Pancreas (tissue), 10 donors: ENCODE measurements around the gene FBXO7. TPM values are rescaled to one million over a fixed set of nuclear protein-coding genes. Genes with fewer than 3 reads are reported as not detected.

ENCODE experiments used
- ATAC-seq, 4 donors: fragments of 200-7000 bp; cut with Tn5 transposase; one replicate each; pipeline versions ENCODE4 v1.8.0 to v1.9.1; 2020; ENCODE audit warnings: mild to moderate bottlenecking in 4 of 4, moderate library complexity in 4 of 4
- DNase-seq, 6 donors: peaks; one replicate each; pipeline ENCODE4 v3.0.0-alpha.2; 2020
- FAIRE-seq: peaks from 2 replicates; lab custom pipeline; 2012; peaks lifted over from hg19 to GRCh38; lab: Jason Lieb, UNC
- H3K27ac ChIP-seq, 4 donors: fragments of 200-600 bp; sonication (generic); 1 replicate in 3 of 4; 2 replicates in 1 of 4; pipeline versions ENCODE4 v1.5.0 to v1.8.0; 2020
- H3K27me3 ChIP-seq, 4 donors: fragments of 200-600 bp; one replicate each; pipeline ENCODE4 v1.8.0; 2021
- H3K36me3 ChIP-seq, 3 donors: fragments of 200-600 bp; sonication (generic) in 1 of 3; one replicate each; pipeline versions ENCODE4 v1.5.0 to v1.8.0; 2020 to 2021
- H3K4me1 ChIP-seq, 3 donors: fragments of 200-600 bp; one replicate each; pipeline ENCODE4 v1.8.0; 2021
- H3K4me3 ChIP-seq, 4 donors: fragments of 200-600 bp; sonication (generic) in 2 of 4; one replicate each; pipeline versions ENCODE4 v1.5.0 to v1.8.0; 2020 to 2021
- H3K9me3 ChIP-seq, 4 donors: fragments of 200-600 bp; one replicate each; pipeline ENCODE4 v1.8.0; 2021
- CTCF ChIP-seq, 4 donors: fragments of 200-600 bp; sonication (generic) in 3 of 4; IDR thresholded peaks; one replicate each; pipeline versions ENCODE4 v1.5.0 to v1.8.0; 2021; ENCODE audit warnings: antibody characterized with exemption in 4 of 4
- WGBS, 2 donors: extraction: QIAGEN DNeasy Blood & Tissue Kit; methylation state at CpG; one replicate each; pipeline ENCODE4 v1.1.7; 2013; 5-methylcytosine and 5-hydroxymethylcytosine counted together
- intact Hi-C, 3 donors: fragments of 100-400 bp; cut with DNase I; formaldehyde crosslinking; loops; one replicate each; pipeline versions ENCODE4 v1.11.1 to v1.14.2; 2022
- polyA plus RNA-seq, 2 donors: library from polyadenylated mRNA; stranded (reverse); fragments of 200-250 nt; gene quantifications; one replicate each; pipeline ENCODE4 v1.2.3, GENCODE V29; 2013
- total RNA-seq, 6 donors: library from RNA; stranded (reverse); fragmentation: NEBNext Ultra II Directional in 4 of 6; extraction: Animal tissue kit (Norgen Biotek cat#: 25700) in 4 of 6; gene quantifications; one replicate each; pipeline versions ENCODE4 v1.2.1 to v1.2.4, GENCODE V29; 2021 to 2023
- donor health status: healthy with polysubstance abuse.
- donor health status: DM: no; HTN: no; CAD: no; lungs with moderate emphysema.
- donor health status: DM: no; HTN: no; CAD: no.
- donor health status: control.
- donor health status: control.
- donor health status: Bipolar disorder and iron deficiency.
- donor health status: DM: yes; HTN: yes; CAD: no.
- donor health status: DM: no; HTN: no; CAD: no.
- donor health status: DM: no; HTN: no; CAD: no.
- donor health status: DM: yes; HTN: yes; CAD: no.

The FBXO7 gene
- total and polyA plus RNA-seq, 8 donors: 22.5 to 57.0 (median 28.7) TPM

- no peaks in the 10 kb centered on the region for H3K27me3 ChIP-seq
- no peaks in the 10 kb centered on the region for H3K4me1 ChIP-seq
- 49 to 52% methylated on average over 4 of the region's 4 CpGs for WGBS, 2 donors
- no peak for FAIRE-seq
- H3K9me3 ChIP-seq: no peaks in the 10 kb centered on the region
- no peak overlapping the region for H3K27ac ChIP-seq
- no peak for TF ChIP-seq CTCF (IDR thresholded peaks at IDR 0.05)
- H3K36me3 ChIP-seq: no peaks in the 10 kb centered on the region
- intact Hi-C loops: no loop called here
- no peak overlapping the region for H3K4me3 ChIP-seq
- no peak for DNase-seq
- ATAC-seq: no peak
Measured at GRCh38 chr22:32448980-32449379, 25.6 kb upstream of the FBXO7 start.

- Histone ChIP-seq H3K36me3 (no peaks in the 10 kb centered on the region), H3K4me3 (no peak overlapping the region), H3K9me3 (no peaks in the 10 kb centered on the region), H3K27me3 (no peaks in the 10 kb centered on the region), H3K4me1 (no peaks in the 10 kb centered on the region), H3K27ac (no peak overlapping the region)
- 70 to 75% methylated on average over 4 of the region's 4 CpGs for WGBS, 2 donors
- DNase-seq (no peak), FAIRE-seq (no peak), ATAC-seq (no peak)
- intact Hi-C loops: no loop called here
- TF ChIP-seq CTCF (IDR thresholded peaks at IDR 0.05): no peak
Measured at GRCh38 chr22:32457031-32457430, 17.6 kb upstream of the FBXO7 start.

GRCh38 chr22:32462452-32462851, 12.2 kb upstream of the FBXO7 start:
- ATAC-seq (no peak), DNase-seq (no peak), FAIRE-seq (no peak)
- Histone ChIP-seq H3K4me1 (no peaks in the 10 kb centered on the region), H3K9me3 (no peaks in the 10 kb centered on the region), H3K36me3 (no peaks in the 10 kb centered on the region), H3K4me3 (no peak overlapping the region), H3K27ac (no peak overlapping the region), H3K27me3 (peaks cover 0 to 3% (median 0%) of the 10 kb centered on the region in 4 donors)
- no peak for TF ChIP-seq CTCF (IDR thresholded peaks at IDR 0.05)
- WGBS, 2 donors: 43 to 58% methylated on average over 3 of the region's 3 CpGs
- intact Hi-C loops: no loop called here

GRCh38 chr22:32465661-32466060, 8.9 kb upstream of the FBXO7 start:
- Histone ChIP-seq H3K27me3 (peaks cover 0 to 3% (median 0%) of the 10 kb centered on the region in 4 donors), H3K4me3 (no peak overlapping the region), H3K36me3 (no peaks in the 10 kb centered on the region), H3K4me1 (no peaks in the 10 kb centered on the region), H3K9me3 (no peaks in the 10 kb centered on the region), H3K27ac (no peak overlapping the region)
- intact Hi-C loops: no loop called here
- no peak for DNase-seq
- no peak for TF ChIP-seq CTCF (IDR thresholded peaks at IDR 0.05)
- no peak for ATAC-seq
- 70 to 72% methylated on average over 3 of the region's 3 CpGs for WGBS, 2 donors
- no peak for FAIRE-seq

GRCh38 chr22:32466496-32466895, 8.1 kb upstream of the FBXO7 start:
- FAIRE-seq (no peak), ATAC-seq (no peak), DNase-seq (no peak)
- Histone ChIP-seq H3K4me1 (no peaks in the 10 kb centered on the region), H3K27me3 (peaks cover 0 to 3% (median 0%) of the 10 kb centered on the region in 4 donors), H3K36me3 (no peaks in the 10 kb centered on the region), H3K27ac (no peak overlapping the region), H3K4me3 (no peak overlapping the region), H3K9me3 (no peaks in the 10 kb centered on the region)
- TF ChIP-seq CTCF (IDR thresholded peaks at IDR 0.05): no peak
- intact Hi-C loops: no loop called here
- WGBS, 2 donors: 55 to 61% methylated on average over 8 of the region's 8 CpGs
